ENCODE measurements around the gene ARMH2.

DNA sequence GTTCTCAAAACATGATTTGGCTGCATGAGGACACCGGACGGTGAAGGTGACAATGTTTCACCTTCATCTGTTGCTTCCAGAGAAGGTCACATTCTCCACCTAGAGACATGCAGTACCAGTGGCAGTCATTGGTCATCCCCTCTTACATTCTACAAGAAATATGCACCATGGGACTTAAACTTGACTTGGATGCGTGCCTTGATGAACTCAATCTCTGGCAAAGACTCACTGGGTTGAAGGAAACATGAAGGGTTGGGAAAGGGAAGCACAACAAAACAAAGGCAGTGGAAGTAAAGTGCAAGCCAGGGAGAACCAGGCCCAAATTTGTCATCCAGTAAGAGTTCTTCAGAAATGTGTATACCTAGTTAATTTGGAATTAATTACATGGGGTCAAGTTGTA, 39.4 kb upstream of the ARMH2 start:
- TF ChIP-seq, protein P1, sequence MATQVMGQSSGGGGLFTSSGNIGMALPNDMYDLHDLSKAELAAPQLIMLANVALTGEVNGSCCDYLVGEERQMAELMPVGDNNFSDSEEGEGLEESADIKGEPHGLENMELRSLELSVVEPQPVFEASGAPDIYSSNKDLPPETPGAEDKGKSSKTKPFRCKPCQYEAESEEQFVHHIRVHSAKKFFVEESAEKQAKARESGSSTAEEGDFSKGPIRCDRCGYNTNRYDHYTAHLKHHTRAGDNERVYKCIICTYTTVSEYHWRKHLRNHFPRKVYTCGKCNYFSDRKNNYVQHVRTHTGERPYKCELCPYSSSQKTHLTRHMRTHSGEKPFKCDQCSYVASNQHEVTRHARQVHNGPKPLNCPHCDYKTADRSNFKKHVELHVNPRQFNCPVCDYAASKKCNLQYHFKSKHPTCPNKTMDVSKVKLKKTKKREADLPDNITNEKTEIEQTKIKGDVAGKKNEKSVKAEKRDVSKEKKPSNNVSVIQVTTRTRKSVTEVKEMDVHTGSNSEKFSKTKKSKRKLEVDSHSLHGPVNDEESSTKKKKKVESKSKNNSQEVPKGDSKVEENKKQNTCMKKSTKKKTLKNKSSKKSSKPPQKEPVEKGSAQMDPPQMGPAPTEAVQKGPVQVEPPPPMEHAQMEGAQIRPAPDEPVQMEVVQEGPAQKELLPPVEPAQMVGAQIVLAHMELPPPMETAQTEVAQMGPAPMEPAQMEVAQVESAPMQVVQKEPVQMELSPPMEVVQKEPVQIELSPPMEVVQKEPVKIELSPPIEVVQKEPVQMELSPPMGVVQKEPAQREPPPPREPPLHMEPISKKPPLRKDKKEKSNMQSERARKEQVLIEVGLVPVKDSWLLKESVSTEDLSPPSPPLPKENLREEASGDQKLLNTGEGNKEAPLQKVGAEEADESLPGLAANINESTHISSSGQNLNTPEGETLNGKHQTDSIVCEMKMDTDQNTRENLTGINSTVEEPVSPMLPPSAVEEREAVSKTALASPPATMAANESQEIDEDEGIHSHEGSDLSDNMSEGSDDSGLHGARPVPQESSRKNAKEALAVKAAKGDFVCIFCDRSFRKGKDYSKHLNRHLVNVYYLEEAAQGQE (IDR thresholded peaks at IDR 0.05) = no peak
- TF ChIP-seq TAF1 (conservative IDR thresholded peaks at IDR 0.05) = no peak
- TF ChIP-seq, protein P2, sequence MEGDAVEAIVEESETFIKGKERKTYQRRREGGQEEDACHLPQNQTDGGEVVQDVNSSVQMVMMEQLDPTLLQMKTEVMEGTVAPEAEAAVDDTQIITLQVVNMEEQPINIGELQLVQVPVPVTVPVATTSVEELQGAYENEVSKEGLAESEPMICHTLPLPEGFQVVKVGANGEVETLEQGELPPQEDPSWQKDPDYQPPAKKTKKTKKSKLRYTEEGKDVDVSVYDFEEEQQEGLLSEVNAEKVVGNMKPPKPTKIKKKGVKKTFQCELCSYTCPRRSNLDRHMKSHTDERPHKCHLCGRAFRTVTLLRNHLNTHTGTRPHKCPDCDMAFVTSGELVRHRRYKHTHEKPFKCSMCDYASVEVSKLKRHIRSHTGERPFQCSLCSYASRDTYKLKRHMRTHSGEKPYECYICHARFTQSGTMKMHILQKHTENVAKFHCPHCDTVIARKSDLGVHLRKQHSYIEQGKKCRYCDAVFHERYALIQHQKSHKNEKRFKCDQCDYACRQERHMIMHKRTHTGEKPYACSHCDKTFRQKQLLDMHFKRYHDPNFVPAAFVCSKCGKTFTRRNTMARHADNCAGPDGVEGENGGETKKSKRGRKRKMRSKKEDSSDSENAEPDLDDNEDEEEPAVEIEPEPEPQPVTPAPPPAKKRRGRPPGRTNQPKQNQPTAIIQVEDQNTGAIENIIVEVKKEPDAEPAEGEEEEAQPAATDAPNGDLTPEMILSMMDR (IDR thresholded peaks at IDR 0.05; ENCODE audit: low read depth, low read length, missing input control) = no peak
- TF ChIP-seq YY1 (IDR thresholded peaks at IDR 0.05) = no peak
